HL-60/S4 (cell line): Measurements from ENCODE around the gene DMXL1.
"Not testable (repeated sequence)": the region's sequence is repeated elsewhere in the genome, so short reads cannot be mapped to it uniquely, and the experiment has no call there.

Source experiments
- in situ Hi-C: fragments of 300-500 bp; cut with MboI; formaldehyde crosslinking; loops from 2 replicates; pipeline ENCODE4 v1.14.3; 2022; ENCODE audit warnings: low sequenced_read_pairs

DMXL1 gene

GRCh38 chr5:119067450-119067849 lies 3.4 kb upstream of the DMXL1 start:
- in situ Hi-C loops: no loop called here

GRCh38 chr5:119070578-119070827 lies 384 bp upstream of the DMXL1 start:
- in situ Hi-C loops: no loop called here

GRCh38 chr5:119071561-119071995 lies 691 bp downstream of the DMXL1 start:
- in situ Hi-C loops: no loop called here

- in situ Hi-C loops: no loop called here
These were observed 1.6 kb downstream of the DMXL1 start for GRCh38 chr5:119072496-119072895.

GRCh38 chr5:119073746-119074337 lies 3.0 kb downstream of the DMXL1 start:
- in situ Hi-C loops: not testable (repeated sequence)

- in situ Hi-C loops: no loop called here
These were observed 3.5 kb downstream of the DMXL1 start for GRCh38 chr5:119074419-119074818.

- in situ Hi-C loops: not testable (repeated sequence)
These were observed 4.4 kb downstream of the DMXL1 start for GRCh38 chr5:119075269-119075668.

GRCh38 chr5:119076080-119076479 lies 5.2 kb downstream of the DMXL1 start:
- in situ Hi-C loops: no loop called here

- in situ Hi-C loops: no loop called here
These were observed 6.6 kb downstream of the DMXL1 start for GRCh38 chr5:119077444-119077843.

- in situ Hi-C loops: no loop called here
These were observed 7.4 kb downstream of the DMXL1 start for GRCh38 chr5:119078071-119078846.

GRCh38 chr5:119078861-119079260 lies 8.0 kb downstream of the DMXL1 start:
- in situ Hi-C loops: no loop called here

- in situ Hi-C loops: no loop called here
These were observed 8.5 kb downstream of the DMXL1 start for GRCh38 chr5:119079318-119079921.

- in situ Hi-C loops: no loop called here
These were observed 10.0 kb downstream of the DMXL1 start for GRCh38 chr5:119080936-119081335.

GRCh38 chr5:119082691-119083090 lies 11.8 kb downstream of the DMXL1 start:
- in situ Hi-C loops: no loop called here

GRCh38 chr5:119083679-119084078 lies 12.8 kb downstream of the DMXL1 start:
- in situ Hi-C loops: no loop called here

GRCh38 chr5:119088438-119088837 lies 17.6 kb downstream of the DMXL1 start:
- in situ Hi-C loops: no loop called here

- in situ Hi-C loops: no loop called here
These were observed 24.7 kb downstream of the DMXL1 start for GRCh38 chr5:119095611-119096010.

GRCh38 chr5:119105971-119106370 lies 35.1 kb downstream of the DMXL1 start:
- in situ Hi-C loops: no loop called here

GRCh38 chr5:119112151-119112550 lies 41.3 kb downstream of the DMXL1 start:
- in situ Hi-C loops: no loop called here

- in situ Hi-C loops: no loop called here
These were observed 46.4 kb downstream of the DMXL1 start for GRCh38 chr5:119117237-119117636.

- in situ Hi-C loops: no loop called here
These were observed 47.1 kb downstream of the DMXL1 start for GRCh38 chr5:119118000-119118399.

GRCh38 chr5:119120893-119121292 lies 50.0 kb downstream of the DMXL1 start:
- in situ Hi-C loops: no loop called here
